ENCODE data around the gene TNFSF8.

TNFSF8 gene

GRCh38 chr9:114953959-114954358 is 23.6 kb upstream of the TNFSF8 start:
- in situ Hi-C loops (cut with MboI; ENCODE audit: low sequenced_read_pairs, unreplicated experiment): no loop called here
- DNase-seq (ENCODE audit: low spot score): no peak
- TF ChIP-seq CTCF (IDR thresholded peaks at IDR 0.05; ENCODE audit: borderline replicate concordance, control extremely low read depth, extremely low read depth, insufficient read depth, missing control alignments): no peak

DNA sequence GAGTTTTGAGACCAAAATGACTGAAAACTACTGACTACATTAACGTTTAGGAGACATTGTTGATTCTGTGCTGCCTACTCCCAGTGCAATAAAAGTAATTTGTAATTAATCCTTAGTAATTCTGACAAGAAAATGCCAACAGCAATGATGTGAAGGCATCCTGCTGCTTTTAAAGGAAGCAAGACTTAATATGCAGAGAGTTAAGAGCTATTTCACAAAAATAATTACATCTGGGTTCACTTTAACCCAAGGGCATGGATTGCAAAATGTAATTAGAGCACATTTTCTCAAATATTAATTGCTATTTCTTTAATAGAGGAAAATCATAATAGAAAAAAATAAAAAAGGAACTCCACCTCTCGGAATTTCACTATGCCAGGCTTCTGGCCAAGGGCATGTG is 22.7 kb upstream of the TNFSF8 start:
- no peak for DNase-seq (ENCODE audit: low spot score)
- no peak for TF ChIP-seq CTCF (IDR thresholded peaks at IDR 0.05; ENCODE audit: borderline replicate concordance, control extremely low read depth, extremely low read depth, insufficient read depth, missing control alignments)
- in situ Hi-C loops (cut with MboI; ENCODE audit: low sequenced_read_pairs, unreplicated experiment): no loop called here

DNA sequence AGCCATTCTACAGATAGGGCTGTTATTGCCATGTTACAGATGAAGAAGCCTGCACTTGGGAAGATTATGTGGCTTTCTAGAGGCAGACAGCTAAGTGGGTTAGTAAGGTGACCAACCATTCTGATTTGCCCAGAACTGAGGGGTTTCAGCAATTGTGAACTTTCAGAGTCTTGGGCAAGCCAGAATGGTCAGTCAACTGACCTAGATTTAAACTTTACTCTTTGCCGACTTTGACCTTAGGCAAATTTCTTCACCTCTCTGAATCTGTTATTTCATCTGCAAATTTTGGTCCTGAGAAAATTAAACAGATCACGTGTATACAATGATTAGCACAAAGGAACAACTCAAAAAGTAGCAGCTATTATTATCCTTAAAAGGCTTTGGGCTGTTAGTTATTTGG is 20.4 kb upstream of the TNFSF8 start:
- no peak for DNase-seq (ENCODE audit: low spot score)
- no peak for TF ChIP-seq CTCF (IDR thresholded peaks at IDR 0.05; ENCODE audit: borderline replicate concordance, control extremely low read depth, extremely low read depth, insufficient read depth, missing control alignments)
- in situ Hi-C loops (cut with MboI; ENCODE audit: low sequenced_read_pairs, unreplicated experiment): no loop called here

DNA sequence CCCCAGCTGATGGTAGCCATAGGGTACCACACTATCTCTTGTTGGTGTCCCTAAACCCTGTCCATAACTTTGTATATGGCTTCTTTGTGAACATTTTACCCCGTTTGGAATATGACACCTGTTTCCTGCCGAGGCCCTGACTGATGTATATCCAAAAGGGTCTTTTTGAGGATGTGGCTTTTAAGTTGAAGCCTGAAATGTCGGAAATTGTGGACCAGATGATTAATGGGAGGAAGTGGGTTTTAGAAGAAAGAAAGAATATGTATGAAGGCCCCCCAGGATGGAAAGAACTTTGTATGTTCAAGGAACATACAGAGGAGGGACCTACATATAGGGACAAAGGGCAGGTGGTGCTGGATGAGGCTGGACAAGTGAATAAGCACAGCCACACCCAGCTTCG is 16.7 kb upstream of the TNFSF8 start:
- in situ Hi-C loops (cut with MboI; ENCODE audit: low sequenced_read_pairs, unreplicated experiment): no loop called here
- no peak for DNase-seq (ENCODE audit: low spot score)

DNA sequence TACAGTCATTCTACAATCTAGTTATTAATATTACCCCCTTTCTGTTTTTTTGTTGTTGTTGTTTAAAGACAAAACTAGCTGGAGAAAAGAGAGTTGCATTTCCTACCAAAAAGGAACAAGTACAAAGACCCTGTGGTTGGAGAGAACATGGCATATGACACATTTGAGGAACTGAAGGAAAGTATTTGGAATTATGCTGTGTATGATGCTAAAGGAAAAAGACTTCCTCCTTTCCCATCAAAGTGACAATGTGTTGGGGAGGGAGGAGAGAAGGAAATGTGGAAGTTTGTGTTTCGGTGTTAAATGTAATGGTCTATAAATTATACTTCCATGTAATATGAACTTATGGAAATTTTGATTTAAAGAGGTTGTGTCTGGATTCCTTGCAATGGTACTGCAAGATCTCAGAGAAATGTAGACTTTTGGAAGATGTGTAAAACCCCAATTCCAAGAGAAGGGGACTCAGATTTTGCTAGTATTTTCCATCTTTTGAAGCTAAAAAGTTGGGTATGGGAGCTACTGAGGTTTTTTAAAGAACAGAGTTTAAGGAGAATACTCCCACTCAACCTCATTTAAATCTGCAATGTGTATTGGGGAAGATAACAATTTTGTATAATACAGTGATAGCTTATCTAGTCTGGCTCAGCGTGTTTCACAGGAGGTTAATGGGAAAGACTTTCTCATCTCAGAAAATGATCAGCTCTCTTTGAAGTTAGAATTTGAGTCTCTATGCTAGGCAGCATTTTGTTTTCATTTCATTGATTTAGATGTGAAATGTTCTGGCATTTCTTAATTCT is 15.4 kb upstream of the TNFSF8 start:
- no peak for DNase-seq (ENCODE audit: low spot score)
- no peak for TF ChIP-seq CTCF (IDR thresholded peaks at IDR 0.05; ENCODE audit: borderline replicate concordance, control extremely low read depth, extremely low read depth, insufficient read depth, missing control alignments)
- in situ Hi-C loops (cut with MboI; ENCODE audit: low sequenced_read_pairs, unreplicated experiment): no loop called here

More for the DNA sequence above, 16.7 kb upstream of the TNFSF8 start:
- TF ChIP-seq CTCF (IDR thresholded peaks at IDR 0.05; ENCODE audit: borderline replicate concordance, control extremely low read depth, extremely low read depth, insufficient read depth, missing control alignments): no peak

- no peak for DNase-seq (ENCODE audit: low spot score)
- in situ Hi-C loops (cut with MboI; ENCODE audit: low sequenced_read_pairs, unreplicated experiment): no loop called here
- TF ChIP-seq CTCF (IDR thresholded peaks at IDR 0.05; ENCODE audit: borderline replicate concordance, control extremely low read depth, extremely low read depth, insufficient read depth, missing control alignments): no peak
These were observed 11.0 kb upstream of the TNFSF8 start for GRCh38 chr9:114941376-114941775.
